Naive thymus-derived CD4-positive, alpha-beta T cell (primary cell): ENCODE results near the gene PTPN1. TPM values are rescaled to one million over a fixed set of nuclear protein-coding genes. Genes with fewer than 3 reads are reported as not detected.

Experiments
- ATAC-seq: fragments of 150-1000 bp; cut with Tn5 transposase; 2 replicates; pipeline ENCODE4 v1.10.0; 2021; ENCODE audit warnings: mild to moderate bottlenecking, moderate library complexity
- CTCF ChIA-PET: fragments of 350-600 bp; sonication (Branson Sonifier 250); formaldehyde crosslinking; loops from one replicate; lab custom pipeline; 2021; ENCODE audit warnings: antibody characterized with exemption; lab: Charles Lee
- POLR2A ChIA-PET: fragments of 350-600 bp; sonication (Branson Sonifier 250); formaldehyde crosslinking; loops from one replicate; lab custom pipeline; 2021; ENCODE audit warnings: antibody characterized with exemption, inconsistent platforms; lab: Charles Lee
- DNase-seq, 9 donors: peaks; one replicate each; pipeline versions ENCODE4 v3.0.0 to v3.0.0-alpha.2; 2020 to 2022; ENCODE audit warnings: mixed read lengths in 1 of 9
- H3K27ac ChIP-seq: one replicate; pipeline ENCODE4 v1.7.0; 2013; ENCODE audit warnings: mild to moderate bottlenecking, low read depth, low read length, moderate library complexity
- H3K27me3 ChIP-seq, 2 donors: one replicate each; pipeline ENCODE4 v1.7.0; 2013; ENCODE audit warnings: low read length in 2 of 2, mild to moderate bottlenecking in 2 of 2, moderate library complexity in 2 of 2; ENCODE audit not compliant: control insufficient read depth in 2 of 2, insufficient read depth in 2 of 2
- H3K36me3 ChIP-seq, 3 experiments: 1 replicate in 2 of 3; 2 replicates in 1 of 3; pipeline ENCODE4 v1.7.0; 2013; ENCODE audit warnings: low read length in 3 of 3, mild to moderate bottlenecking in 3 of 3, moderate library complexity in 1 of 3; ENCODE audit not compliant: insufficient read depth in 3 of 3, control insufficient read depth in 2 of 3
- H3K4me1 ChIP-seq, 2 donors: one replicate each; pipeline ENCODE4 v1.7.0; 2013; ENCODE audit warnings: low read length in 2 of 2, mild to moderate bottlenecking in 2 of 2, moderate library complexity in 1 of 2; ENCODE audit not compliant: control insufficient read depth in 2 of 2, insufficient read depth in 2 of 2
- H3K4me3 ChIP-seq: 2 replicates; pipeline ENCODE4 v1.7.0; 2013; ENCODE audit warnings: mild to moderate bottlenecking, low read length
- H3K9me3 ChIP-seq, 3 experiments: 1 replicate in 2 of 3; 2 replicates in 1 of 3; pipeline ENCODE4 v1.7.0; 2013; ENCODE audit warnings: low read length in 3 of 3; ENCODE audit not compliant: control insufficient read depth in 2 of 3
- H3K27ac Mint-ChIP-seq, 9 donors: one replicate each; pipeline ENCODE4 v1.8.0; 2020 to 2022; ENCODE audit warnings: mixed read lengths in 9 of 9, mild to moderate bottlenecking in 8 of 9, moderate library complexity in 5 of 9, inconsistent platforms in 2 of 9
- H3K27me3 Mint-ChIP-seq, 5 donors: one replicate each; pipeline ENCODE4 v1.8.0; 2021 to 2022; ENCODE audit warnings: mixed read lengths in 5 of 5, mild to moderate bottlenecking in 1 of 5
- H3K36me3 Mint-ChIP-seq, 5 donors: one replicate each; pipeline ENCODE4 v1.8.0; 2020 to 2022; ENCODE audit warnings: mixed read lengths in 5 of 5, mild to moderate bottlenecking in 3 of 5, inconsistent platforms in 1 of 5
- H3K4me1 Mint-ChIP-seq, 7 donors: one replicate each; pipeline ENCODE4 v1.8.0; 2020 to 2022; ENCODE audit warnings: mixed read lengths in 7 of 7, mild to moderate bottlenecking in 3 of 7, inconsistent platforms in 1 of 7
- H3K4me3 Mint-ChIP-seq, 10 donors: one replicate each; pipeline ENCODE4 v1.8.0; 2020 to 2022; ENCODE audit warnings: mild to moderate bottlenecking in 10 of 10, mixed read lengths in 10 of 10, moderate library complexity in 6 of 10, inconsistent platforms in 2 of 10
- H3K9me3 Mint-ChIP-seq, 11 donors: one replicate each; pipeline ENCODE4 v1.8.0; 2020 to 2022; ENCODE audit warnings: mixed read lengths in 11 of 11, mild to moderate bottlenecking in 4 of 11, inconsistent platforms in 1 of 11, moderate library complexity in 1 of 11
- intact Hi-C, 2 donors: fragments of 100-400 bp; cut with micrococcal nuclease; formaldehyde crosslinking; loops; one replicate each; pipeline ENCODE4 v1.15.1; 2023
- polyA plus RNA-seq, 2 donors: library from polyadenylated mRNA; unstranded; fragments of 300-500 nt; fragmentation: Illumina TruSeq; gene quantifications; one replicate each; pipeline ENCODE4 v1.2.3, GENCODE V29; 2021
- total RNA-seq, 6 experiments: library from RNA in 5 of 6; stranded (reverse) in 5 of 6; gene quantifications; 1 replicate in 5 of 6; 2 replicates in 1 of 6; pipeline ENCODE4 v1.2.3 and lab custom pipeline; 2021 to 2026

The PTPN1 gene
- total and polyA plus RNA-seq, 7 experiments from 2014 or later: 30.4 to 80.5 (median 59.7) TPM

DNA sequence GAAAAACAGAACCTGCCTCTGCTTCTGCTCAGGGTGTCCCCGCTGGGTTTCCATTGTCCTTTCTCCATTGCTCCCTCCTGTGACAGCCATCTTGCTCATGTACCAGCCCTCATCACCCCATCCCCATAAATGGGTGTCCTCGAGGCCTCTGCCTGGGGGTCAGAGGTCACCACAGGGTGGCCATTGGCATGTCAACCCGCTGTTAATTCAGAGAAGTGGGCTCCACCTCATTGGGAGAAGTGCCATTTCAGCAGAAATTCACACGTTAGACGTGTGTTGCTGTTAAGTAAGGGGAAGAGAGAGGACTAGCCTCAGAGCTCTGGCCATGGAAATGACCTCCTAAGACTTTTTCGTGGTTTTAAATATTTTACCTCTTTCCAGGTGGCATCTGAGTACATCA lies 71.9 kb downstream of the PTPN1 start:
- no peaks in the 10 kb centered on the region for H3K27me3 Mint-ChIP-seq
- no peak overlapping the region for H3K4me3 ChIP-seq
- intact Hi-C loops: no loop called here
- ChIA-PET POLR2A (interaction anchor here (0.6 kb wide), 1 partner anchor 1424 kb away, joined by 3 read pairs; no protein-coding TSS in a partner anchor), CTCF (no interaction called here)
- H3K36me3 Mint-ChIP-seq: peaks cover 14 to 42% (median 20%) of the 10 kb centered on the region in 5 donors
- peak overlapping the region in 2 of 9 donors; percentile 46 to 55 for H3K27ac Mint-ChIP-seq
- ATAC-seq (no peak), DNase-seq (no peak)
- H3K4me1 ChIP-seq: no peaks in the 10 kb centered on the region
- peaks cover 0 to 7% (median 0%) of the 10 kb centered on the region in 7 donors for H3K4me1 Mint-ChIP-seq
- H3K27me3 ChIP-seq: no peaks in the 10 kb centered on the region
- no peak overlapping the region for H3K4me3 Mint-ChIP-seq
- peaks cover 30 to 97% (median 30%) of the 10 kb centered on the region in 3 experiments for H3K36me3 ChIP-seq
- no peak overlapping the region for H3K27ac ChIP-seq
- no peaks in the 10 kb centered on the region for H3K9me3 Mint-ChIP-seq
- H3K9me3 ChIP-seq: no peaks in the 10 kb centered on the region

- Mint-ChIP-seq H3K4me3 (no peak overlapping the region), H3K27me3 (no peaks in the 10 kb centered on the region), H3K4me1 (peaks cover 0 to 7% (median 0%) of the 10 kb centered on the region in 7 donors), H3K36me3 (peaks cover 13 to 40% (median 20%) of the 10 kb centered on the region in 5 donors), H3K27ac (peak overlapping the region in 1 of 9 donors; percentile 25), H3K9me3 (no peaks in the 10 kb centered on the region)
- no peak for ATAC-seq
- intact Hi-C loops: no loop called here
- H3K27ac ChIP-seq: no peak overlapping the region
- no peaks in the 10 kb centered on the region for H3K27me3 ChIP-seq
- DNase-seq: no peak
- H3K4me3 ChIP-seq: no peak overlapping the region
- H3K36me3 ChIP-seq: peaks cover 29 to 97% (median 30%) of the 10 kb centered on the region in 3 experiments
- POLR2A ChIA-PET: no interaction called here
- H3K4me1 ChIP-seq: no peaks in the 10 kb centered on the region
- H3K9me3 ChIP-seq: no peaks in the 10 kb centered on the region
- CTCF ChIA-PET: no interaction called here
Measured at GRCh38 chr20:50582591-50583234, 72.5 kb downstream of the PTPN1 start.

- H3K27ac Mint-ChIP-seq: peak overlapping the region in 1 of 9 donors; percentile 9
Measured at GRCh38 chr20:50583442-50584150, 73.4 kb downstream of the PTPN1 start.

GRCh38 chr20:50584687-50585086 lies 74.5 kb downstream of the PTPN1 start:
- POLR2A ChIA-PET: interaction anchor here (0.6 kb wide), 1 partner anchor 319 kb away, joined by 3 read pairs; no protein-coding TSS in a partner anchor
- no peaks in the 10 kb centered on the region for H3K4me1 ChIP-seq
- ATAC-seq: no peak
- intact Hi-C loops: loop anchor here in 1 of 2 donors (5.0 kb wide), 1 partner anchor 163 kb away; no protein-coding TSS in a partner anchor
- peaks cover 9 to 29% (median 14%) of the 10 kb centered on the region in 5 donors for H3K36me3 Mint-ChIP-seq
- H3K36me3 ChIP-seq: peaks cover 18 to 85% (median 20%) of the 10 kb centered on the region in 3 experiments
- no peaks in the 10 kb centered on the region for H3K27me3 ChIP-seq
- peaks cover 0 to 8% (median 4%) of the 10 kb centered on the region in 7 donors for H3K4me1 Mint-ChIP-seq
- H3K4me3 ChIP-seq: no peak overlapping the region
- H3K4me3 Mint-ChIP-seq: no peak overlapping the region
- no peaks in the 10 kb centered on the region for H3K9me3 ChIP-seq
- peak overlapping the region in 1 of 9 donors; percentile 1 for H3K27ac Mint-ChIP-seq
- no peak for DNase-seq
- CTCF ChIA-PET: interaction anchor here (0.6 to 2.2 kb wide), 6 partner anchors 9 to 136 kb away, joined by 3 to 7 read pairs (median 4); no protein-coding TSS in a partner anchor
- no peaks in the 10 kb centered on the region for H3K9me3 Mint-ChIP-seq
- no peaks in the 10 kb centered on the region for H3K27me3 Mint-ChIP-seq
- no peak overlapping the region for H3K27ac ChIP-seq

More at GRCh38 chr20:50583442-50584150, 73.4 kb downstream of the PTPN1 start:
- Mint-ChIP-seq H3K9me3 (no peaks in the 10 kb centered on the region), H3K27me3 (no peaks in the 10 kb centered on the region), H3K36me3 (peaks cover 9 to 36% (median 20%) of the 10 kb centered on the region in 5 donors), H3K4me1 (peaks cover 0 to 8% (median 4%) of the 10 kb centered on the region in 7 donors), H3K4me3 (peak overlapping the region in 1 of 10 donors; percentile 3)
- POLR2A ChIA-PET: no interaction called here
- no peak for ATAC-seq
- no peak for DNase-seq
- no peaks in the 10 kb centered on the region for H3K9me3 ChIP-seq
- CTCF ChIA-PET: interaction anchor here (0.6 to 2.2 kb wide), 4 partner anchors 8 to 122 kb away, joined by 3 to 6 read pairs (median 4); no protein-coding TSS in a partner anchor
- no peaks in the 10 kb centered on the region for H3K4me1 ChIP-seq
- no peak overlapping the region for H3K27ac ChIP-seq
- H3K36me3 ChIP-seq: peaks cover 23 to 92% (median 24%) of the 10 kb centered on the region in 3 experiments
- H3K4me3 ChIP-seq: no peak overlapping the region
- H3K27me3 ChIP-seq: no peaks in the 10 kb centered on the region
- intact Hi-C loops: no loop called here

- ATAC-seq (no peak), DNase-seq (no peak)
- Histone ChIP-seq H3K9me3 (no peaks in the 10 kb centered on the region), H3K36me3 (peaks cover 15 to 81% (median 15%) of the 10 kb centered on the region in 3 experiments), H3K4me1 (no peaks in the 10 kb centered on the region), H3K27ac (no peak overlapping the region), H3K4me3 (no peak overlapping the region), H3K27me3 (no peaks in the 10 kb centered on the region)
- peaks cover 0 to 8% (median 4%) of the 10 kb centered on the region in 7 donors for H3K4me1 Mint-ChIP-seq
- no peak overlapping the region for H3K4me3 Mint-ChIP-seq
- CTCF ChIA-PET: interaction anchor here (0.7 to 2.2 kb wide), 4 partner anchors 9 to 400 kb away, joined by 3 to 7 read pairs (median 4); no protein-coding TSS in a partner anchor
- POLR2A ChIA-PET: interaction anchor here (0.6 to 0.7 kb wide), 3 partner anchors 18 to 320 kb away, joined by 3 read pairs; no protein-coding TSS in a partner anchor
- H3K27ac Mint-ChIP-seq: peak overlapping the region in 3 of 9 donors; percentile 17 to 75 (median 60)
- no peaks in the 10 kb centered on the region for H3K9me3 Mint-ChIP-seq
- no peaks in the 10 kb centered on the region for H3K27me3 Mint-ChIP-seq
- H3K36me3 Mint-ChIP-seq: peaks cover 9 to 25% (median 13%) of the 10 kb centered on the region in 5 donors
- intact Hi-C loops: loop anchor here in 1 of 2 donors (5.0 kb wide), 1 partner anchor 162 kb away; no protein-coding TSS in a partner anchor
Measured at GRCh38 chr20:50585214-50585613, 75.0 kb downstream of the PTPN1 start.

- Histone ChIP-seq H3K36me3 (peaks cover 11 to 76% (median 12%) of the 10 kb centered on the region in 3 experiments), H3K4me3 (no peak overlapping the region), H3K4me1 (no peaks in the 10 kb centered on the region), H3K27me3 (no peaks in the 10 kb centered on the region), H3K9me3 (no peaks in the 10 kb centered on the region), H3K27ac (no peak overlapping the region)
- Mint-ChIP-seq H3K36me3 (peaks cover 5 to 20% (median 9%) of the 10 kb centered on the region in 5 donors), H3K27me3 (no peaks in the 10 kb centered on the region), H3K27ac (peak overlapping the region in 3 of 9 donors; percentile 17 to 75 (median 60)), H3K4me3 (no peak overlapping the region), H3K4me1 (peaks cover 0 to 5% (median 2%) of the 10 kb centered on the region in 7 donors), H3K9me3 (no peaks in the 10 kb centered on the region)
- ChIA-PET POLR2A (interaction anchor here (0.7 kb wide), 2 partner anchors 19 to 20 kb away, joined by 3 read pairs; no protein-coding TSS in a partner anchor), CTCF (interaction anchor here (0.7 to 2.2 kb wide), 3 partner anchors 10 to 400 kb away, joined by 3 to 7 read pairs (median 6); no protein-coding TSS in a partner anchor)
- DNase-seq (no peak), ATAC-seq (no peak)
- intact Hi-C loops: loop anchor here in 1 of 2 donors (5.0 kb wide), 1 partner anchor 162 kb away; no protein-coding TSS in a partner anchor
Measured at GRCh38 chr20:50585678-50586077, 75.5 kb downstream of the PTPN1 start.
